Osteocyte (in vitro differentiated cells): ENCODE measurements around the gene CD2AP. TPM values are rescaled to one million over a fixed set of nuclear protein-coding genes. Genes with fewer than 3 reads are reported as not detected.
A peak's percentile ranks its signal among the peaks of the same experiment; 100 is the strongest.

Source experiments
- DNase-seq: peaks from one replicate; pipeline ENCODE4 v3.0.0; 2021; ENCODE audit warnings: mixed read lengths; ENCODE audit not compliant: unreplicated experiment; ENCODE audit errors: extremely low spot score
- H3K27ac Mint-ChIP-seq: one replicate; pipeline ENCODE4 v1.8.0; 2021; ENCODE audit warnings: mild to moderate bottlenecking, mixed read lengths; ENCODE audit not compliant: unreplicated experiment
- H3K27me3 Mint-ChIP-seq: one replicate; pipeline ENCODE4 v1.8.0; 2021; ENCODE audit warnings: mixed read lengths; ENCODE audit not compliant: unreplicated experiment
- H3K36me3 Mint-ChIP-seq: one replicate; pipeline ENCODE4 v1.8.0; 2021; ENCODE audit warnings: mixed read lengths; ENCODE audit not compliant: unreplicated experiment
- H3K4me1 Mint-ChIP-seq: one replicate; pipeline ENCODE4 v1.8.0; 2021; ENCODE audit warnings: mixed read lengths; ENCODE audit not compliant: unreplicated experiment
- H3K4me3 Mint-ChIP-seq: one replicate; pipeline ENCODE4 v1.8.0; 2021; ENCODE audit warnings: mild to moderate bottlenecking, moderate library complexity, mixed read lengths; ENCODE audit not compliant: unreplicated experiment
- H3K9me3 Mint-ChIP-seq: one replicate; pipeline ENCODE4 v1.8.0; 2021; ENCODE audit warnings: mixed read lengths; ENCODE audit not compliant: unreplicated experiment
- total RNA-seq: library from RNA; stranded (reverse); gene quantifications from 2 replicates; pipeline ENCODE4 v1.2.1, GENCODE V29; 2021
- TF ChIP-seq, protein P1 (sequence below): fragments of 200-600 bp; sonication (generic); IDR thresholded peaks from 2 replicates; pipeline ENCODE4 v1.5.0; 2021; ENCODE audit warnings: antibody characterized with exemption, mild to moderate bottlenecking, moderate library complexity

Gene CD2AP
- total RNA-seq, 1 donor from 2014 or later = 18.1 TPM

DNA sequence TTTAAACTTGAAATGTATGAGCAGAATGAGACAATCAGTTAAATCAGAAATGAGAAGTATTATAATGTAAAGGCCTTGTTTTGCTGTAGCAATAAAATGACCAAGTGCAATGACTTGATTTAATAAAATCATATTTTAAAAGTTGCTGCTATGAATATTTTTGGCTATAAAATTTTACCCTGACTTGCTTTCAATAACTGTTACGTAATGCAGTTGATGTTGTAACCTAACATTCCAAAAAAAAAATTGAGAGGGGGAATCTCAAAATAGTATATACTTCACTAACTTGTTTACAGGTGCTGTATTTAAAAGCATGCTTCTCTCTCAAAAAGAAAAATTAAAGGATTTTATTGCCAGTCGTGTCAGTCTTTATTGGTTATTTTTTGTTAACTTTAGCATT, 149.2 kb downstream of the CD2AP start:
- no peak for DNase-seq
- Mint-ChIP-seq H3K27ac (no peak overlapping the region), H3K27me3 (no peaks in the 10 kb centered on the region), H3K4me1 (no peaks in the 10 kb centered on the region), H3K9me3 (no peaks in the 10 kb centered on the region), H3K4me3 (no peak overlapping the region), H3K36me3 (peaks cover 7% of the 10 kb centered on the region)
- TF ChIP-seq, protein P1, sequence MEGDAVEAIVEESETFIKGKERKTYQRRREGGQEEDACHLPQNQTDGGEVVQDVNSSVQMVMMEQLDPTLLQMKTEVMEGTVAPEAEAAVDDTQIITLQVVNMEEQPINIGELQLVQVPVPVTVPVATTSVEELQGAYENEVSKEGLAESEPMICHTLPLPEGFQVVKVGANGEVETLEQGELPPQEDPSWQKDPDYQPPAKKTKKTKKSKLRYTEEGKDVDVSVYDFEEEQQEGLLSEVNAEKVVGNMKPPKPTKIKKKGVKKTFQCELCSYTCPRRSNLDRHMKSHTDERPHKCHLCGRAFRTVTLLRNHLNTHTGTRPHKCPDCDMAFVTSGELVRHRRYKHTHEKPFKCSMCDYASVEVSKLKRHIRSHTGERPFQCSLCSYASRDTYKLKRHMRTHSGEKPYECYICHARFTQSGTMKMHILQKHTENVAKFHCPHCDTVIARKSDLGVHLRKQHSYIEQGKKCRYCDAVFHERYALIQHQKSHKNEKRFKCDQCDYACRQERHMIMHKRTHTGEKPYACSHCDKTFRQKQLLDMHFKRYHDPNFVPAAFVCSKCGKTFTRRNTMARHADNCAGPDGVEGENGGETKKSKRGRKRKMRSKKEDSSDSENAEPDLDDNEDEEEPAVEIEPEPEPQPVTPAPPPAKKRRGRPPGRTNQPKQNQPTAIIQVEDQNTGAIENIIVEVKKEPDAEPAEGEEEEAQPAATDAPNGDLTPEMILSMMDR = no peak

DNA sequence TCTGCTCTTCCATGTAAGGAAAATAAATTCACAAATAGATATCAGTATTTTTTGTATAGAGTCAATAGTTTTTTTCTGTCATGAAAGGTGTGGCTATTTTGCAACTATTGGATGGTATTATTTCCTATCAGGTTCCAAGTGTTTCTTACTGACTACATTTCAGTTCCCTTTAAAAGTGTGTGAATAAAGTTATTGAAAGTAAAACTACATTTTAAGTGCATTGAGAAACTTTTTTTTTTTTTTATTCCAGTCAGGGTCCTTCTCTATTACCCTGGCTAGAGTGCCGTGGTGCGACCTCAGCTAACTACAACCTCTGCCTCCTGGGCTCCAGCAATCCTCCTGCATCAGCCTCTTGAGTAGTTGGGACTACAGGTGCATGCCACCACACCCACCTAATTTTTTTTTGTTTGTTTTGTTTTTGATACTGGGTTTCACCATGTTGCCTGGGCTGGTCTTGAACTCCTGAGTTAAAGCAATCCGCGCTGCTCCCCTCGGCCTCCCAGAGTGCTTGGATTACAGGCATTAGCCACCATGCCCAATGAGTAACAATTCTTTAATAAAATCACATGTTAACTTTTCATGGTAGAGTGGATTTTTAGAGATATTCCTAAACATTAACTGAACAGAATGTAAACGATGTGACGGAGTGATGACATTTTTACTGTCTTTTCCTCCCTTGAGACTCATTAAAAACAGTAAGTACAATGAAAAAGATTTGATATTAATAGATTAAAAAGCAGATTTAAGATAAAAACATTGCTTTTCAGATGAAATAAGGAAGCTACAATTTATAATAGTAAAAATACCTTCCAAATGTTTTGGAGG, 151.1 kb downstream of the CD2AP start:
- TF ChIP-seq, protein P1 = no peak
- no peak for DNase-seq
- H3K27me3 Mint-ChIP-seq = no peaks in the 10 kb centered on the region
- H3K27ac Mint-ChIP-seq = no peak overlapping the region
- no peaks in the 10 kb centered on the region for H3K36me3 Mint-ChIP-seq
- H3K4me1 Mint-ChIP-seq = peaks cover 10% of the 10 kb centered on the region
- no peaks in the 10 kb centered on the region for H3K9me3 Mint-ChIP-seq
- H3K4me3 Mint-ChIP-seq = no peak overlapping the region

GRCh38 chr6:47629954-47630353, 152.4 kb downstream of the CD2AP start:
- no peak overlapping the region for H3K4me3 Mint-ChIP-seq

DNA sequence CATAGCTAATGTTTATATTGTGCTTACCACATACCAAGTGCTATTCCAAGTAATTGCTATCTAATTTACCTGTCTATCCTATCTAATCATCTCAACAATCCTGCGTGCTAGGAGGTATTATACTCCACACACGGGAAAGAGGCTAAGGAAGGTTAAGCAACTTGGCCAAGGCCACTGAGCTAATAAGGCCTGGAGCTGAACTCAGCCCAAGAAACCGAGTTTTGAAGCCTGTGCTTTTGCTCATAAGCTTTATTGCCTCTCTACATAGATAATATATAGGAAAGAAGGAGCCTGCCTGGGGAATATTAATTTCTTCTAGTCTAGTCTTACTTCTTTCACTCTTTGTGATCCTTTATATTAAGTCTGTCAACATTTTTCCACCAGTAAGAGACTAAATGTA, 153.0 kb downstream of the CD2AP start:
- Mint-ChIP-seq H3K4me3 (no peak overlapping the region), H3K4me1 (peaks cover 17% of the 10 kb centered on the region), H3K9me3 (no peaks in the 10 kb centered on the region), H3K27me3 (no peaks in the 10 kb centered on the region), H3K27ac (no peak overlapping the region), H3K36me3 (no peaks in the 10 kb centered on the region)
- no peak for DNase-seq
- TF ChIP-seq, protein P1 = no peak

More at GRCh38 chr6:47629954-47630353, 152.4 kb downstream of the CD2AP start:
- H3K27me3 Mint-ChIP-seq = no peaks in the 10 kb centered on the region
- no peak overlapping the region for H3K27ac Mint-ChIP-seq
- no peaks in the 10 kb centered on the region for H3K9me3 Mint-ChIP-seq
- H3K36me3 Mint-ChIP-seq = no peaks in the 10 kb centered on the region
- TF ChIP-seq, protein P1 = no peak
- no peak for DNase-seq
- peaks cover 17% of the 10 kb centered on the region for H3K4me1 Mint-ChIP-seq

DNA sequence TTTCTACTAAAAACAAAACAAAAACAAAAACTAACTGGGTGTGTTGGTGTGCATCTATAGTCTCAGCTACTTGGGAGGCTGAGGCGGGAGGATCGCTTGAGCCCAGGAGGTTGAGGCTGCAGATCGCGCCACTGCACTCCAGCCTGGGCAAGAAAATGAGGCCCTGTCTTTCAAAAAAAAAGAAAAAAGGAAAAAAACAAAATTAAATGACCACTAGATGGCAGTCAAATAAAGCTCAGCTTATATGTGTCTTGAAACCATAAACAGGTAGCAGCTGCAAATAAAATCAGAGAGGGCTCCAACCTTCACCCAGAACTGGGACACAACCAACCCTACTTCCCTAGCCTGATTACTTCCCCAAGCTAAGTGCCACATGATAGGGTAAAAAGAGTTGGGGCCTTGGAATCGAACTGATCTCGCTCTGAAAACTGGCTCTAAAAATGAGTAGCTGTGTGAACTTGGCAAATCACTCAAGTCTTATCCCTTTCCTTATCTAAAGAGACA, 153.7 kb downstream of the CD2AP start:
- TF ChIP-seq, protein P1 = peak; percentile 70
- DNase-seq = no peak
- Mint-ChIP-seq H3K27me3 (no peaks in the 10 kb centered on the region), H3K4me1 (peaks cover 17% of the 10 kb centered on the region), H3K36me3 (no peaks in the 10 kb centered on the region), H3K9me3 (no peaks in the 10 kb centered on the region), H3K4me3 (no peak overlapping the region), H3K27ac (no peak overlapping the region)
